NCI-H2029 (cell line): ENCODE data around the gene CACNA2D3.
"Not testable (repeated sequence)": the region's sequence is repeated elsewhere in the genome, so short reads cannot be mapped to it uniquely, and the experiment has no call there.

Source experiments
- DNase-seq: peaks from one replicate; lab custom pipeline; 2025; lab: John Stamatoyannopoulos, UW

Gene CACNA2D3

GRCh38 chr3:54573858-54574257 lies 451.5 kb downstream of the CACNA2D3 start:
- no peak for DNase-seq

- DNase-seq = no peak
These were observed 452.7 kb downstream of the CACNA2D3 start for GRCh38 chr3:54574906-54575617.

- DNase-seq = peak; percentile 4
These were observed 453.2 kb downstream of the CACNA2D3 start for GRCh38 chr3:54575618-54575960.

- DNase-seq = no peak
These were observed 455.0 kb downstream of the CACNA2D3 start for GRCh38 chr3:54577313-54577712.

GRCh38 chr3:54578417-54578816 lies 456.1 kb downstream of the CACNA2D3 start:
- DNase-seq = no peak

GRCh38 chr3:54580453-54580852 lies 458.1 kb downstream of the CACNA2D3 start:
- DNase-seq = no peak

- no peak for DNase-seq
These were observed 460.1 kb downstream of the CACNA2D3 start for GRCh38 chr3:54582424-54582823.

GRCh38 chr3:54591157-54591556 lies 468.8 kb downstream of the CACNA2D3 start:
- DNase-seq = no peak

GRCh38 chr3:54593653-54594052 lies 471.3 kb downstream of the CACNA2D3 start:
- no peak for DNase-seq

GRCh38 chr3:54596087-54596486 lies 473.7 kb downstream of the CACNA2D3 start:
- no peak for DNase-seq

- no peak for DNase-seq
These were observed 477.4 kb downstream of the CACNA2D3 start for GRCh38 chr3:54599716-54600115.

GRCh38 chr3:54600441-54601204 lies 478.3 kb downstream of the CACNA2D3 start:
- no peak for DNase-seq

GRCh38 chr3:54604495-54604894 lies 482.1 kb downstream of the CACNA2D3 start:
- no peak for DNase-seq

- DNase-seq = no peak
These were observed 485.7 kb downstream of the CACNA2D3 start for GRCh38 chr3:54608041-54608440.

- no peak for DNase-seq
These were observed 496.7 kb downstream of the CACNA2D3 start for GRCh38 chr3:54619053-54619452.

GRCh38 chr3:54619531-54619930 lies 497.2 kb downstream of the CACNA2D3 start:
- DNase-seq = no peak

- DNase-seq = no peak
These were observed 498.8 kb downstream of the CACNA2D3 start for GRCh38 chr3:54621184-54621583.

- DNase-seq = no peak
These were observed 500.3 kb downstream of the CACNA2D3 start for GRCh38 chr3:54622678-54623077.

GRCh38 chr3:54625805-54626787 lies 503.7 kb downstream of the CACNA2D3 start:
- DNase-seq = no peak

- DNase-seq = no peak
These were observed 506.6 kb downstream of the CACNA2D3 start for GRCh38 chr3:54628888-54629441.

- DNase-seq = no peak
These were observed 507.8 kb downstream of the CACNA2D3 start for GRCh38 chr3:54630101-54630623.

- DNase-seq = not testable (repeated sequence)
These were observed 508.6 kb downstream of the CACNA2D3 start for GRCh38 chr3:54631001-54631400.
